Smooth muscle cell (in vitro differentiated cells): ENCODE data around the gene FGF3. TPM values are rescaled to one million over a fixed set of nuclear protein-coding genes. Genes with fewer than 3 reads are reported as not detected.

Experiments used
- DNase-seq: peaks from one replicate; lab custom pipeline; 2025; ENCODE audit not compliant: unreplicated experiment; lab: John Stamatoyannopoulos, UW
- H2AFZ ChIP-seq: fragments of 200-600 bp; sonication (generic); 2 replicates; pipeline ENCODE4 v1.6.0; 2016; ENCODE audit warnings: antibody characterized with exemption, low read depth, mild to moderate bottlenecking
- H3F3A ChIP-seq: fragments of 200-600 bp; sonication (generic); 2 replicates; pipeline ENCODE4 v1.6.0; 2017; ENCODE audit warnings: antibody characterized with exemption, low read depth
- H3K27ac ChIP-seq: fragments of 200-600 bp; sonication (generic); 2 replicates; pipeline ENCODE4 v1.5.1; 2016; ENCODE audit warnings: low read depth, mild to moderate bottlenecking
- H3K27me3 ChIP-seq: fragments of 200-600 bp; sonication (generic); 2 replicates; pipeline ENCODE4 v1.6.1; 2016; ENCODE audit warnings: low read depth, mild to moderate bottlenecking
- H3K36me3 ChIP-seq: fragments of 200-600 bp; sonication (generic); 2 replicates; pipeline ENCODE4 v1.5.1; 2016; ENCODE audit warnings: low read depth
- H3K4me1 ChIP-seq: fragments of 200-600 bp; sonication (generic); 2 replicates; pipeline ENCODE4 v1.5.1; 2016; ENCODE audit warnings: low read depth
- H3K4me2 ChIP-seq: fragments of 200-600 bp; sonication (generic); 2 replicates; pipeline ENCODE4 v1.6.0; 2016; ENCODE audit warnings: mild to moderate bottlenecking
- H3K4me3 ChIP-seq: fragments of 200-600 bp; sonication (generic); 2 replicates; pipeline ENCODE4 v1.5.1; 2016; ENCODE audit warnings: mild to moderate bottlenecking
- H3K79me2 ChIP-seq: fragments of 200-600 bp; sonication (generic); 2 replicates; pipeline ENCODE4 v1.6.0; 2016; ENCODE audit warnings: low read depth, mild to moderate bottlenecking
- H3K9ac ChIP-seq: fragments of 200-600 bp; sonication (generic); 2 replicates; pipeline ENCODE4 v1.6.0; 2016; ENCODE audit warnings: low read depth
- H3K9me3 ChIP-seq: fragments of 200-600 bp; sonication (generic); replicated peaks from 2 replicates; pipeline ENCODE4 v1.5.1; 2016; ENCODE audit warnings: low read depth
- H4K20me1 ChIP-seq: fragments of 200-600 bp; sonication (generic); 2 replicates; pipeline ENCODE4 v1.6.0; 2016; ENCODE audit warnings: low read depth
- CTCF ChIP-seq: fragments of 200-600 bp; sonication (generic); IDR thresholded peaks from 2 replicates; pipeline ENCODE4 v1.5.1; 2017; ENCODE audit warnings: borderline replicate concordance, mild to moderate bottlenecking, antibody characterized with exemption; ENCODE audit not compliant: insufficient read depth, poor library complexity, severe bottlenecking
- WGBS: methylation state at CpG from one replicate; pipeline ENCODE4 v1.1.7; 2016; ENCODE audit warnings: low lambda C conversion rate; 5-methylcytosine and 5-hydroxymethylcytosine counted together
- polyA plus RNA-seq: library from polyadenylated mRNA; unstranded; fragments of >200 nt; fragmentation: Nextera tagmentation; extraction: Ambion mirVana; gene quantifications from 2 replicates; pipeline ENCODE4 v1.2.1, GENCODE V29; 2016
- total RNA-seq: library from RNA; depleted of rRNA; stranded (reverse); fragments of >200 nt; gene quantifications from 2 replicates; pipeline ENCODE4 v1.2.3, GENCODE V29; 2014

FGF3 gene
- total and polyA plus RNA-seq, 2 experiments from 2014 or later, result not detected

- WGBS, result 40% methylated on average over 7 of the region's 7 CpGs
- H2AFZ ChIP-seq, result no peak overlapping the region
These were observed 10.5 kb downstream of the FGF3 start for GRCh38 chr11:69808667-69809086.

GRCh38 chr11:69807106-69807815, 12.0 kb downstream of the FGF3 start:
- Histone ChIP-seq H3K9me3 (no peaks in the 10 kb centered on the region), H2AFZ (no peak overlapping the region), H3K4me3 (no peak overlapping the region), H3K36me3 (no peaks in the 10 kb centered on the region), H3K27me3 (no peaks in the 10 kb centered on the region), H3K27ac (no peak overlapping the region), H3K4me2 (no peak overlapping the region), H3K79me2 (no peaks in the 10 kb centered on the region), H3K9ac (no peak overlapping the region), H3F3A (no peaks in the 10 kb centered on the region), H4K20me1 (no peaks in the 10 kb centered on the region), H3K4me1 (peaks cover 5% of the 10 kb centered on the region)
- no peak for DNase-seq
- WGBS, result 92% methylated on average over 9 of the region's 9 CpGs
- TF ChIP-seq CTCF, result no peak

More at GRCh38 chr11:69808667-69809086, 10.5 kb downstream of the FGF3 start:
- TF ChIP-seq CTCF, result no peak
- no peak overlapping the region for H3K27ac ChIP-seq
- no peaks in the 10 kb centered on the region for H3F3A ChIP-seq
- H3K4me3 ChIP-seq, result no peak overlapping the region
- no peaks in the 10 kb centered on the region for H3K9me3 ChIP-seq
- H3K27me3 ChIP-seq, result no peaks in the 10 kb centered on the region
- no peak for DNase-seq
- no peaks in the 10 kb centered on the region for H3K36me3 ChIP-seq
- H4K20me1 ChIP-seq, result no peaks in the 10 kb centered on the region
- H3K79me2 ChIP-seq, result no peaks in the 10 kb centered on the region
- no peak overlapping the region for H3K9ac ChIP-seq
- H3K4me1 ChIP-seq, result peaks cover 5% of the 10 kb centered on the region
- no peak overlapping the region for H3K4me2 ChIP-seq

- TF ChIP-seq CTCF, result no peak
- no peaks in the 10 kb centered on the region for H3K9me3 ChIP-seq
- 89% methylated on average over 19 of the region's 19 CpGs for whole genome bisulfite sequencing
These were observed 14.3 kb downstream of the FGF3 start for GRCh38 chr11:69804769-69805508.

More at GRCh38 chr11:69804769-69805508, 14.3 kb downstream of the FGF3 start:
- no peak overlapping the region for H3K27ac ChIP-seq
- no peak for DNase-seq
- H4K20me1 ChIP-seq, result no peaks in the 10 kb centered on the region
- H3K27me3 ChIP-seq, result no peaks in the 10 kb centered on the region
- no peaks in the 10 kb centered on the region for H3K36me3 ChIP-seq
- no peak overlapping the region for H3K4me2 ChIP-seq
- no peak overlapping the region for H3K9ac ChIP-seq
- H2AFZ ChIP-seq, result no peak overlapping the region
- no peak overlapping the region for H3K4me3 ChIP-seq
- H3F3A ChIP-seq, result no peaks in the 10 kb centered on the region
- H3K79me2 ChIP-seq, result no peaks in the 10 kb centered on the region
- peaks cover 5% of the 10 kb centered on the region for H3K4me1 ChIP-seq
